Smooth muscle cell (in vitro differentiated cells): ENCODE measurements around the gene CDH3. TPM values are rescaled to one million over a fixed set of nuclear protein-coding genes. Genes with fewer than 3 reads are reported as not detected.
A peak's percentile ranks its signal among the peaks of the same experiment; 100 is the strongest.

ENCODE experiments used
- DNase-seq: peaks from one replicate; lab custom pipeline; 2025; ENCODE audit not compliant: unreplicated experiment; lab: John Stamatoyannopoulos, UW
- H2AFZ ChIP-seq: fragments of 200-600 bp; sonication (generic); 2 replicates; pipeline ENCODE4 v1.6.0; 2016; ENCODE audit warnings: antibody characterized with exemption, low read depth, mild to moderate bottlenecking
- H3F3A ChIP-seq: fragments of 200-600 bp; sonication (generic); 2 replicates; pipeline ENCODE4 v1.6.0; 2017; ENCODE audit warnings: antibody characterized with exemption, low read depth
- H3K27ac ChIP-seq: fragments of 200-600 bp; sonication (generic); 2 replicates; pipeline ENCODE4 v1.5.1; 2016; ENCODE audit warnings: low read depth, mild to moderate bottlenecking
- H3K27me3 ChIP-seq: fragments of 200-600 bp; sonication (generic); 2 replicates; pipeline ENCODE4 v1.6.1; 2016; ENCODE audit warnings: low read depth, mild to moderate bottlenecking
- H3K36me3 ChIP-seq: fragments of 200-600 bp; sonication (generic); 2 replicates; pipeline ENCODE4 v1.5.1; 2016; ENCODE audit warnings: low read depth
- H3K4me1 ChIP-seq: fragments of 200-600 bp; sonication (generic); 2 replicates; pipeline ENCODE4 v1.5.1; 2016; ENCODE audit warnings: low read depth
- H3K4me2 ChIP-seq: fragments of 200-600 bp; sonication (generic); 2 replicates; pipeline ENCODE4 v1.6.0; 2016; ENCODE audit warnings: mild to moderate bottlenecking
- H3K4me3 ChIP-seq: fragments of 200-600 bp; sonication (generic); 2 replicates; pipeline ENCODE4 v1.5.1; 2016; ENCODE audit warnings: mild to moderate bottlenecking
- H3K79me2 ChIP-seq: fragments of 200-600 bp; sonication (generic); 2 replicates; pipeline ENCODE4 v1.6.0; 2016; ENCODE audit warnings: low read depth, mild to moderate bottlenecking
- H3K9ac ChIP-seq: fragments of 200-600 bp; sonication (generic); 2 replicates; pipeline ENCODE4 v1.6.0; 2016; ENCODE audit warnings: low read depth
- H3K9me3 ChIP-seq: fragments of 200-600 bp; sonication (generic); replicated peaks from 2 replicates; pipeline ENCODE4 v1.5.1; 2016; ENCODE audit warnings: low read depth
- H4K20me1 ChIP-seq: fragments of 200-600 bp; sonication (generic); 2 replicates; pipeline ENCODE4 v1.6.0; 2016; ENCODE audit warnings: low read depth
- WGBS: methylation state at CpG from one replicate; pipeline ENCODE4 v1.1.7; 2016; ENCODE audit warnings: low lambda C conversion rate; 5-methylcytosine and 5-hydroxymethylcytosine counted together
- polyA plus RNA-seq: library from polyadenylated mRNA; unstranded; fragments of >200 nt; fragmentation: Nextera tagmentation; extraction: Ambion mirVana; gene quantifications from 2 replicates; pipeline ENCODE4 v1.2.1, GENCODE V29; 2016
- total RNA-seq: library from RNA; depleted of rRNA; stranded (reverse); fragments of >200 nt; gene quantifications from 2 replicates; pipeline ENCODE4 v1.2.3, GENCODE V29; 2014
- TF ChIP-seq, protein P1 (sequence below): fragments of 200-600 bp; sonication (generic); IDR thresholded peaks from 2 replicates; pipeline ENCODE4 v1.5.1; 2017; ENCODE audit warnings: borderline replicate concordance, mild to moderate bottlenecking, antibody characterized with exemption; ENCODE audit not compliant: insufficient read depth, poor library complexity, severe bottlenecking

The CDH3 gene
- total and polyA plus RNA-seq, 2 experiments from 2014 or later, result 18.9 to 78.2 TPM

DNA sequence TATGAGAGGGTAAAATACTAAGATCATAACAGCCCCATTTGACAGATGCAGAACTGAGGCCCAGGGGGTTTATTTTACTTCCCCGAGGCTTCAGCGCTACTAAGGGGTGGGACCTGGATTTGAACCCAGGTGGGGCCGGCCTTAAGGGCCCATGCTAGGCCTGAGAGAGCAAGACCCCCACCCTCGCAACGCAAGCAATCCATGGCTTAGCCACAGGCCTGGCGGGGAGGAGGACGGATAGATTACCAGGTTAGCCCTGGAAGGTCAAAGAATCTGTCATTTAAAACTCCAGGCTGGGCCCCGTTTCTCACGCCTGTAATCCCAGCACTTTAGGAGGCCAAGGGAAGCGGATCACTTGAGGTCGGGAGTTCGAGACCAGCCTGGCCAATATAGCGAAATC is 1.9 kb upstream of the CDH3 start:
- H3K9ac ChIP-seq, result no peak overlapping the region
- WGBS, result 87% methylated on average over 13 of the region's 13 CpGs
- H3K9me3 ChIP-seq, result no peaks in the 10 kb centered on the region
- H3K27ac ChIP-seq, result no peak overlapping the region
- H3K36me3 ChIP-seq, result no peaks in the 10 kb centered on the region
- DNase-seq, result no peak
- H3K79me2 ChIP-seq, result no peaks in the 10 kb centered on the region
- TF ChIP-seq, protein P1, sequence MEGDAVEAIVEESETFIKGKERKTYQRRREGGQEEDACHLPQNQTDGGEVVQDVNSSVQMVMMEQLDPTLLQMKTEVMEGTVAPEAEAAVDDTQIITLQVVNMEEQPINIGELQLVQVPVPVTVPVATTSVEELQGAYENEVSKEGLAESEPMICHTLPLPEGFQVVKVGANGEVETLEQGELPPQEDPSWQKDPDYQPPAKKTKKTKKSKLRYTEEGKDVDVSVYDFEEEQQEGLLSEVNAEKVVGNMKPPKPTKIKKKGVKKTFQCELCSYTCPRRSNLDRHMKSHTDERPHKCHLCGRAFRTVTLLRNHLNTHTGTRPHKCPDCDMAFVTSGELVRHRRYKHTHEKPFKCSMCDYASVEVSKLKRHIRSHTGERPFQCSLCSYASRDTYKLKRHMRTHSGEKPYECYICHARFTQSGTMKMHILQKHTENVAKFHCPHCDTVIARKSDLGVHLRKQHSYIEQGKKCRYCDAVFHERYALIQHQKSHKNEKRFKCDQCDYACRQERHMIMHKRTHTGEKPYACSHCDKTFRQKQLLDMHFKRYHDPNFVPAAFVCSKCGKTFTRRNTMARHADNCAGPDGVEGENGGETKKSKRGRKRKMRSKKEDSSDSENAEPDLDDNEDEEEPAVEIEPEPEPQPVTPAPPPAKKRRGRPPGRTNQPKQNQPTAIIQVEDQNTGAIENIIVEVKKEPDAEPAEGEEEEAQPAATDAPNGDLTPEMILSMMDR, result no peak
- H3K27me3 ChIP-seq, result no peaks in the 10 kb centered on the region
- peaks cover 4% of the 10 kb centered on the region for H3F3A ChIP-seq
- H3K4me1 ChIP-seq, result peaks cover 29% of the 10 kb centered on the region
- no peaks in the 10 kb centered on the region for H4K20me1 ChIP-seq
- H3K4me3 ChIP-seq, result no peak overlapping the region
- H3K4me2 ChIP-seq, result peak overlapping the region; percentile 89
- H2AFZ ChIP-seq, result no peak overlapping the region

GRCh38 chr16:68643847-68644246 is 1.3 kb upstream of the CDH3 start:
- no peak overlapping the region for H3K9ac ChIP-seq
- H3K27ac ChIP-seq, result no peak overlapping the region
- no peaks in the 10 kb centered on the region for H3K36me3 ChIP-seq
- no peaks in the 10 kb centered on the region for H3K79me2 ChIP-seq
- no peaks in the 10 kb centered on the region for H3K27me3 ChIP-seq
- peak overlapping the region; percentile 90 for H3K4me2 ChIP-seq
- H3K4me1 ChIP-seq, result peaks cover 29% of the 10 kb centered on the region
- DNase-seq, result no peak
- H4K20me1 ChIP-seq, result no peaks in the 10 kb centered on the region
- WGBS, result 39% methylated on average over 10 of the region's 10 CpGs
- H3K4me3 ChIP-seq, result peak overlapping the region; percentile 58
- H2AFZ ChIP-seq, result no peak overlapping the region
- H3K9me3 ChIP-seq, result no peaks in the 10 kb centered on the region
- TF ChIP-seq, protein P1, result no peak
- H3F3A ChIP-seq, result peaks cover 4% of the 10 kb centered on the region

- Histone ChIP-seq H3K4me1 (peaks cover 29% of the 10 kb centered on the region), H3K27ac (no peak overlapping the region), H3K9ac (no peak overlapping the region), H3F3A (peaks cover 4% of the 10 kb centered on the region), H3K4me2 (peak overlapping the region; percentile 90), H3K79me2 (peaks cover 3% of the 10 kb centered on the region), H4K20me1 (no peaks in the 10 kb centered on the region), H3K4me3 (peak overlapping the region; percentile 58), H3K27me3 (no peaks in the 10 kb centered on the region), H2AFZ (no peak overlapping the region), H3K9me3 (no peaks in the 10 kb centered on the region), H3K36me3 (no peaks in the 10 kb centered on the region)
- TF ChIP-seq, protein P1, result no peak
- 13% methylated on average over 13 of the region's 17 CpGs for WGBS
- no peak for DNase-seq
Observed at GRCh38 chr16:68644296-68644695, 814 bp upstream of the CDH3 start.
